ENCODE data around the gene SPTBN4.

Gene SPTBN4

DNA sequence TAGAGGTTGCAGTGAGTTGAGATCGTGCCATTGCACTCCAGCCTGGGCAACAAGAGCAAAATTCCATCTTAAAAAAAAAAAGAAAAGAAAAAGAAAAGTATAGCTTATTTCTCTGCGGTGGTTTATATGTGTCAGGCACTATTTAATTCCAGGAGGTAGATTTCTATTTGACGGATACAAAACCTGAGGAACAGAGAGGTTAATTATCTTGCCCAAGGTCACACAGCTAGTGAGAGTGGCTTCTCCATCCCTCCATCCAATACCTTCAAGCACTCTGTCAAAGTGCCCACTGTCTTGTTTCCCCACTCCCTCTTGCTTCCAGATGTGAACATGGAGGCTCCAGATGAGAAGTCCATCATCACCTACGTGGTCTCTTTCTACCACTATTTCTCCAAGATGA is 34.8 kb downstream of the SPTBN4 start:
- CTCF ChIA-PET = interaction anchor here (0.5 to 1.9 kb wide), 11 partner anchors 9 to 362 kb away, joined by 3 to 12 read pairs (median 5); partner anchors contain the start of gene BLVRB
- TF ChIP-seq ZNF792 (tag by site-specific recombination; IDR thresholded peaks at IDR 0.05) = no peak
- no peak for TF ChIP-seq ZBTB20 (tag by site-specific recombination; IDR thresholded peaks at IDR 0.05)
- TF ChIP-seq ZNF768 (tag by site-specific recombination; IDR thresholded peaks at IDR 0.05) = peak; percentile 90; the same call in 1 of the 2 replicates
- H3K4me1 ChIP-seq (ENCODE audit: control insufficient read depth, insufficient read depth, low read length) = no peaks in the 10 kb centered on the region
- H3K4me3 ChIP-seq (ENCODE audit: low read depth, low read length) = no peak overlapping the region
- no peaks in the 10 kb centered on the region; a peak in 1 of 3 replicates for H3K36me3 ChIP-seq (ENCODE audit: control insufficient read depth in 2 of 2, insufficient read depth in 1 of 2, low read length in 2 of 2)
- POLR2A ChIA-PET = interaction anchor here (0.7 to 1.1 kb wide), 3 partner anchors 14 to 102 kb away, joined by 3 to 12 read pairs (median 3); no protein-coding TSS in a partner anchor
- H3K9me3 ChIP-seq (ENCODE audit: control insufficient read depth, insufficient read depth, low read depth, low read length) = no peaks in the 10 kb centered on the region
- no peak overlapping the region for H3K27ac ChIP-seq (ENCODE audit: extremely low read depth, low read depth, low read length)

DNA sequence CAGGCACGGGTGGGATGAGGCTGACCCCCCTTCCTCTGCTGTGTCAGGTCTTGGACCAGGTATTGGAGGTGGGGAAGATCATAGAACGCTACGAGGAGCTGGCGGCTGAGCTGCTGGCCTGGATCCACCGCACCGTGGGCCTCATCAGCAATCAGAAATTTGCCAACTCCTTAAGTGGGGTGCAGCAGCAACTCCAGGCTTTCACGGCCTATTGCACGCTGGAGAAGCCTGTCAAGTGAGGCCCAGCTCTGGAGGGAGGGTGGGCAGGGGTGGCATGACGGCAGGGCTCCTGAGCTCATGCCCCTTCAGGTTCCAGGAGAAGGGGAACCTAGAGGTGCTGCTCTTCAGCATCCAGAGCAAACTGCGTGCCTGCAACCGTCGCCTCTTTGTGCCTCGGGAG is 35.3 kb downstream of the SPTBN4 start:
- H3K4me3 ChIP-seq (ENCODE audit: low read depth, low read length) = no peak overlapping the region
- no peaks in the 10 kb centered on the region; a peak in 1 of 3 replicates for H3K36me3 ChIP-seq (ENCODE audit: control insufficient read depth in 2 of 2, insufficient read depth in 1 of 2, low read length in 2 of 2)
- no peaks in the 10 kb centered on the region for H3K4me1 ChIP-seq (ENCODE audit: control insufficient read depth, insufficient read depth, low read length)
- POLR2A ChIA-PET = interaction anchor here (0.7 to 1.1 kb wide), 3 partner anchors 14 to 102 kb away, joined by 3 to 12 read pairs (median 3); no protein-coding TSS in a partner anchor
- no peak for TF ChIP-seq KLF17 (tag by site-specific recombination; IDR thresholded peaks at IDR 0.05)
- TF ChIP-seq ZBTB7A (tag by site-specific recombination; IDR thresholded peaks at IDR 0.05; ENCODE audit: low read depth) = no peak
- TF ChIP-seq ZBTB44 (tag by site-specific recombination; IDR thresholded peaks at IDR 0.05) = no peak
- TF ChIP-seq ZNF510 (tag by site-specific recombination; IDR thresholded peaks at IDR 0.05; ENCODE audit: insufficient replicate concordance) = no peak
- TF ChIP-seq ZNF792 (tag by site-specific recombination; IDR thresholded peaks at IDR 0.05) = no peak
- TF ChIP-seq PRDM6 (tag by site-specific recombination; IDR thresholded peaks at IDR 0.05) = no peak
- TF ChIP-seq ZNF571 (tag by site-specific recombination; IDR thresholded peaks at IDR 0.05) = no peak
- TF ChIP-seq ZFP69B (tag by site-specific recombination; IDR thresholded peaks at IDR 0.05) = no peak
- no peak for TF ChIP-seq ZNF624 (tag by site-specific recombination; IDR thresholded peaks at IDR 0.05)
- TF ChIP-seq, protein P1, sequence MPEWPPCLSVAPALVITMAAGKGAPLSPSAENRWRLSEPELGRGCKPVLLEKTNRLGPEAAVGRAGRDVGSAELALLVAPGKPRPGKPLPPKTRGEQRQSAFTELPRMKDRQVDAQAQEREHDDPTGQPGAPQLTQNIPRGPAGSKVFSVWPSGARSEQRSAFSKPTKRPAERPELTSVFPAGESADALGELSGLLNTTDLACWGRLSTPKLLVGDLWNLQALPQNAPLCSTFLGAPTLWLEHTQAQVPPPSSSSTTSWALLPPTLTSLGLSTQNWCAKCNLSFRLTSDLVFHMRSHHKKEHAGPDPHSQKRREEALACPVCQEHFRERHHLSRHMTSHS (tag by site-specific recombination; IDR thresholded peaks at IDR 0.05) = no peak
- no peak for TF ChIP-seq ZNF555 (tag by site-specific recombination; conservative IDR thresholded peaks at IDR 0.05)
- TF ChIP-seq PRDM1 (tag by site-specific recombination; IDR thresholded peaks at IDR 0.05) = no peak
- H3K27ac ChIP-seq (ENCODE audit: extremely low read depth, low read depth, low read length) = no peak overlapping the region
- CTCF ChIA-PET = interaction anchor here (0.5 to 1.9 kb wide), 6 partner anchors 9 to 189 kb away, joined by 3 to 12 read pairs (median 4); no protein-coding TSS in a partner anchor
- H3K9me3 ChIP-seq (ENCODE audit: control insufficient read depth, insufficient read depth, low read depth, low read length) = no peaks in the 10 kb centered on the region

- ChIA-PET POLR2A (interaction anchor here (0.6 to 0.7 kb wide), 2 partner anchors 10 to 82 kb away, joined by 3 to 5 read pairs; no protein-coding TSS in a partner anchor), CTCF (interaction anchor here (0.5 to 1.4 kb wide), 4 partner anchors 12 to 190 kb away, joined by 3 to 6 read pairs (median 3); no protein-coding TSS in a partner anchor)
- TF ChIP-seq, protein P2, sequence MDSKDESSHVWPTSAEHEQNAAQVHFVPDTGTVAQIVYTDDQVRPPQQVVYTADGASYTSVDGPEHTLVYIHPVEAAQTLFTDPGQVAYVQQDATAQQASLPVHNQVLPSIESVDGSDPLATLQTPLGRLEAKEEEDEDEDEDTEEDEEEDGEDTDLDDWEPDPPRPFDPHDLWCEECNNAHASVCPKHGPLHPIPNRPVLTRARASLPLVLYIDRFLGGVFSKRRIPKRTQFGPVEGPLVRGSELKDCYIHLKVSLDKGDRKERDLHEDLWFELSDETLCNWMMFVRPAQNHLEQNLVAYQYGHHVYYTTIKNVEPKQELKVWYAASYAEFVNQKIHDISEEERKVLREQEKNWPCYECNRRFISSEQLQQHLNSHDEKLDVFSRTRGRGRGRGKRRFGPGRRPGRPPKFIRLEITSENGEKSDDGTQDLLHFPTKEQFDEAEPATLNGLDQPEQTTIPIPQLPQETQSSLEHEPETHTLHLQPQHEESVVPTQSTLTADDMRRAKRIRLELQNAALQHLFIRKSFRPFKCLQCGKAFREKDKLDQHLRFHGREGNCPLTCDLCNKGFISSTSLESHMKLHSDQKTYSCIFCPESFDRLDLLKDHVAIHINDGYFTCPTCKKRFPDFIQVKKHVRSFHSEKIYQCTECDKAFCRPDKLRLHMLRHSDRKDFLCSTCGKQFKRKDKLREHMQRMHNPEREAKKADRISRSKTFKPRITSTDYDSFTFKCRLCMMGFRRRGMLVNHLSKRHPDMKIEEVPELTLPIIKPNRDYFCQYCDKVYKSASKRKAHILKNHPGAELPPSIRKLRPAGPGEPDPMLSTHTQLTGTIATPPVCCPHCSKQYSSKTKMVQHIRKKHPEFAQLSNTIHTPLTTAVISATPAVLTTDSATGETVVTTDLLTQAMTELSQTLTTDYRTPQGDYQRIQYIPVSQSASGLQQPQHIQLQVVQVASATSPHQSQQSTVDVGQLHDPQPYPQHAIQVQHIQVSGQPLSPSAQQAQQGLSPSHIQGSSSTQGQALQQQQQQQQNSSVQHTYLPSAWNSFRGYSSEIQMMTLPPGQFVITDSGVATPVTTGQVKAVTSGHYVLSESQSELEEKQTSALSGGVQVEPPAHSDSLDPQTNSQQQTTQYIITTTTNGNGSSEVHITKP (tag by site-specific recombination; IDR thresholded peaks at IDR 0.05) = peak; percentile 31; the same call in 1 of the 2 replicates
- peak; percentile 64 for TF ChIP-seq ZIC2 (tag by site-specific recombination; IDR thresholded peaks at IDR 0.05)
- TF ChIP-seq, protein P3, sequence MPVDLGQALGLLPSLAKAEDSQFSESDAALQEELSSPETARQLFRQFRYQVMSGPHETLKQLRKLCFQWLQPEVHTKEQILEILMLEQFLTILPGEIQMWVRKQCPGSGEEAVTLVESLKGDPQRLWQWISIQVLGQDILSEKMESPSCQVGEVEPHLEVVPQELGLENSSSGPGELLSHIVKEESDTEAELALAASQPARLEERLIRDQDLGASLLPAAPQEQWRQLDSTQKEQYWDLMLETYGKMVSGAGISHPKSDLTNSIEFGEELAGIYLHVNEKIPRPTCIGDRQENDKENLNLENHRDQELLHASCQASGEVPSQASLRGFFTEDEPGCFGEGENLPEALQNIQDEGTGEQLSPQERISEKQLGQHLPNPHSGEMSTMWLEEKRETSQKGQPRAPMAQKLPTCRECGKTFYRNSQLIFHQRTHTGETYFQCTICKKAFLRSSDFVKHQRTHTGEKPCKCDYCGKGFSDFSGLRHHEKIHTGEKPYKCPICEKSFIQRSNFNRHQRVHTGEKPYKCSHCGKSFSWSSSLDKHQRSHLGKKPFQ (tag by site-specific recombination; IDR thresholded peaks at IDR 0.05) = no peak
These were observed 36.0 kb downstream of the SPTBN4 start for GRCh38 chr19:40502647-40503319.

More at GRCh38 chr19:40502647-40503319, 36.0 kb downstream of the SPTBN4 start:
- Histone ChIP-seq H3K9me3 (ENCODE audit: control insufficient read depth, insufficient read depth, low read depth, low read length) (no peaks in the 10 kb centered on the region), H3K4me1 (ENCODE audit: control insufficient read depth, insufficient read depth, low read length) (no peaks in the 10 kb centered on the region), H3K4me3 (ENCODE audit: low read depth, low read length) (no peak overlapping the region), H3K36me3 (ENCODE audit: control insufficient read depth in 2 of 2, insufficient read depth in 1 of 2, low read length in 2 of 2) (no peaks in the 10 kb centered on the region; a peak in 1 of 3 replicates), H3K27ac (ENCODE audit: extremely low read depth, low read depth, low read length) (no peak overlapping the region)

Data from HEK293 (cell line).